Tibial nerve (tissue), 3 donors: ENCODE results near the gene CCDC106.

ENCODE experiments used
- POLR2A ChIP-seq, 2 donors: fragments of 450-650 bp; IDR thresholded peaks; one replicate each; pipeline ENCODE4 v1.6.1; 2017; ENCODE audit warnings: antibody characterized with exemption in 2 of 2, mild to moderate bottlenecking in 2 of 2, moderate library complexity in 2 of 2
- TF ChIP-seq, protein P1 (sequence below), 5 experiments: fragments of 200-600 bp in 3 of 5; fragments of 450-650 bp in 2 of 5; sonication (generic) in 3 of 5; IDR thresholded peaks; one replicate each; pipeline ENCODE4 v1.5.1; 2016 to 2019; ENCODE audit warnings: antibody characterized with exemption in 5 of 5, mild to moderate bottlenecking in 3 of 5, moderate library complexity in 2 of 5

- no peak for TF ChIP-seq POLR2A (IDR thresholded peaks at IDR 0.05)
- TF ChIP-seq, protein P1, sequence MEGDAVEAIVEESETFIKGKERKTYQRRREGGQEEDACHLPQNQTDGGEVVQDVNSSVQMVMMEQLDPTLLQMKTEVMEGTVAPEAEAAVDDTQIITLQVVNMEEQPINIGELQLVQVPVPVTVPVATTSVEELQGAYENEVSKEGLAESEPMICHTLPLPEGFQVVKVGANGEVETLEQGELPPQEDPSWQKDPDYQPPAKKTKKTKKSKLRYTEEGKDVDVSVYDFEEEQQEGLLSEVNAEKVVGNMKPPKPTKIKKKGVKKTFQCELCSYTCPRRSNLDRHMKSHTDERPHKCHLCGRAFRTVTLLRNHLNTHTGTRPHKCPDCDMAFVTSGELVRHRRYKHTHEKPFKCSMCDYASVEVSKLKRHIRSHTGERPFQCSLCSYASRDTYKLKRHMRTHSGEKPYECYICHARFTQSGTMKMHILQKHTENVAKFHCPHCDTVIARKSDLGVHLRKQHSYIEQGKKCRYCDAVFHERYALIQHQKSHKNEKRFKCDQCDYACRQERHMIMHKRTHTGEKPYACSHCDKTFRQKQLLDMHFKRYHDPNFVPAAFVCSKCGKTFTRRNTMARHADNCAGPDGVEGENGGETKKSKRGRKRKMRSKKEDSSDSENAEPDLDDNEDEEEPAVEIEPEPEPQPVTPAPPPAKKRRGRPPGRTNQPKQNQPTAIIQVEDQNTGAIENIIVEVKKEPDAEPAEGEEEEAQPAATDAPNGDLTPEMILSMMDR (IDR thresholded peaks at IDR 0.05), result no peak
These were observed 1.5 kb downstream of the CCDC106 start for GRCh38 chr19:55649268-55650125.
